Sigmoid colon (tissue), 7 donors: ENCODE measurements around the gene UBE2D4. TPM values are rescaled to one million over a fixed set of nuclear protein-coding genes. Genes with fewer than 3 reads are reported as not detected.

Source experiments
- DNase-seq: peaks from one replicate; pipeline ENCODE4 v3.0.0-alpha.2; 2019
- H3K27ac ChIP-seq, 4 donors: fragments of 200-600 bp; sonication (generic); one replicate each; pipeline ENCODE4 v1.5.1; 2016 to 2019; ENCODE audit warnings: mild to moderate bottlenecking in 1 of 4
- H3K27me3 ChIP-seq, 3 donors: fragments of 200-600 bp; sonication (generic); one replicate each; pipeline ENCODE4 v1.5.1; 2019; ENCODE audit warnings: mild to moderate bottlenecking in 1 of 3
- H3K36me3 ChIP-seq, 4 donors: fragments of 200-600 bp; sonication (generic); one replicate each; pipeline ENCODE4 v1.5.1; 2016 to 2019
- H3K4me1 ChIP-seq, 4 donors: fragments of 200-600 bp; sonication (generic); one replicate each; pipeline ENCODE4 v1.5.1; 2017 to 2019
- H3K4me3 ChIP-seq, 4 donors: fragments of 200-600 bp; sonication (generic); one replicate each; pipeline ENCODE4 v1.5.1; 2017 to 2019; ENCODE audit warnings: mild to moderate bottlenecking in 2 of 4, moderate library complexity in 1 of 4
- H3K9me3 ChIP-seq, 4 donors: fragments of 200-600 bp in 3 of 4; sonication (generic) in 3 of 4; one replicate each; pipeline versions ENCODE4 v1.5.1 to v1.6.1; 2013 to 2019
- EP300 ChIP-seq, 4 donors: sonication (generic); formaldehyde crosslinking; IDR thresholded peaks; one replicate each; pipeline ENCODE4 v1.6.1; 2017; ENCODE audit warnings: antibody characterized with exemption in 4 of 4
- POLR2A ChIP-seq, 2 donors: fragments of 450-650 bp; IDR thresholded peaks; one replicate each; pipeline ENCODE4 v1.6.1; 2016; ENCODE audit warnings: antibody characterized with exemption in 2 of 2, mild to moderate bottlenecking in 2 of 2, moderate library complexity in 2 of 2
- POLR2AphosphoS5 ChIP-seq, 4 donors: sonication (generic); formaldehyde crosslinking; IDR thresholded peaks; one replicate each; pipeline ENCODE4 v1.6.1; 2017; ENCODE audit warnings: antibody characterized with exemption in 4 of 4
- WGBS, 2 donors: extraction: QIAGEN DNeasy Blood & Tissue Kit; methylation state at CpG; one replicate each; pipeline ENCODE4 v1.1.7; 2013; 5-methylcytosine and 5-hydroxymethylcytosine counted together
- intact Hi-C: fragments of 100-400 bp; cut with DNase I; formaldehyde crosslinking; loops from one replicate; pipeline ENCODE4 v1.15.1; 2023
- polyA plus RNA-seq, 3 donors: library from polyadenylated mRNA; stranded (reverse); fragments of 200-250 nt; gene quantifications; one replicate each; pipeline ENCODE4 v1.2.3, GENCODE V29; 2013
- total RNA-seq, 4 donors: library from RNA; depleted of rRNA; stranded (reverse); fragments of >200 nt; gene quantifications; one replicate each; pipeline ENCODE4 v1.1.0, GENCODE V29; 2016
- TF ChIP-seq, protein P1 (sequence below), 4 experiments: fragments of 450-650 bp in 3 of 4; fragments of 200-600 bp in 1 of 4; IDR thresholded peaks; one replicate each; pipeline ENCODE4 v1.5.1; 2016 to 2019; ENCODE audit warnings: antibody characterized with exemption in 4 of 4, mild to moderate bottlenecking in 3 of 4, moderate library complexity in 2 of 4
- donor health status: healthy with polysubstance abuse.
- donor health status: Bipolar disorder and iron deficiency.
- donor health status: healthy.

UBE2D4 gene
- total and polyA plus RNA-seq, 7 donors: 7.5 to 37.1 (median 24.0) TPM

DNA sequence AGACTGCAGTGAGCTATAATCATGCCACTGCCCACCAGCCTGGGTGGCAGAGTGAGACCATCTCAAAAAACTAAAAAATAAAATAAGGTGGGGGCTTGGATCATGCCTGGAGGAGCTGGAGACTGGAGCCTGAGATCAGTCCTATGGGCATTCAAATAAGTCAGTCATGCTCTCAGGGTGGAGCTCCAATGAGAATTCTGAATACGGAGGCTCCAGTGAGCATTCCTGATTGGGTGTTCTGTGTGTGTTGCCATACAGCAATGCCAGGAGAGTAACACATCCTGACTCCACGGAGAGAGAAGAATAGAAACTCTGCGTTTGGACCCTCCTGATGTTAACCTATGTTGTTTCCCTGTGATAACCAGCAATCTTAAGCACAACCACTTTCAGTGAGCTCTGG lies 16.0 kb downstream of the UBE2D4 start:
- Histone ChIP-seq H3K4me3 (no peak overlapping the region), H3K4me1 (no peaks in the 10 kb centered on the region), H3K36me3 (peaks cover 0 to 18% (median 7%) of the 10 kb centered on the region in 4 donors), H3K27ac (no peak overlapping the region), H3K9me3 (no peaks in the 10 kb centered on the region), H3K27me3 (no peaks in the 10 kb centered on the region)
- WGBS, 2 donors: 74 to 76% methylated on average over 3 of the region's 3 CpGs
- no peak for DNase-seq
- intact Hi-C loops: no loop called here
- TF ChIP-seq POLR2A (IDR thresholded peaks at IDR 0.05) (no peak), POLR2AphosphoS5 (IDR thresholded peaks at IDR 0.05) (no peak), EP300 (IDR thresholded peaks at IDR 0.05) (no peak)
- TF ChIP-seq, protein P1, sequence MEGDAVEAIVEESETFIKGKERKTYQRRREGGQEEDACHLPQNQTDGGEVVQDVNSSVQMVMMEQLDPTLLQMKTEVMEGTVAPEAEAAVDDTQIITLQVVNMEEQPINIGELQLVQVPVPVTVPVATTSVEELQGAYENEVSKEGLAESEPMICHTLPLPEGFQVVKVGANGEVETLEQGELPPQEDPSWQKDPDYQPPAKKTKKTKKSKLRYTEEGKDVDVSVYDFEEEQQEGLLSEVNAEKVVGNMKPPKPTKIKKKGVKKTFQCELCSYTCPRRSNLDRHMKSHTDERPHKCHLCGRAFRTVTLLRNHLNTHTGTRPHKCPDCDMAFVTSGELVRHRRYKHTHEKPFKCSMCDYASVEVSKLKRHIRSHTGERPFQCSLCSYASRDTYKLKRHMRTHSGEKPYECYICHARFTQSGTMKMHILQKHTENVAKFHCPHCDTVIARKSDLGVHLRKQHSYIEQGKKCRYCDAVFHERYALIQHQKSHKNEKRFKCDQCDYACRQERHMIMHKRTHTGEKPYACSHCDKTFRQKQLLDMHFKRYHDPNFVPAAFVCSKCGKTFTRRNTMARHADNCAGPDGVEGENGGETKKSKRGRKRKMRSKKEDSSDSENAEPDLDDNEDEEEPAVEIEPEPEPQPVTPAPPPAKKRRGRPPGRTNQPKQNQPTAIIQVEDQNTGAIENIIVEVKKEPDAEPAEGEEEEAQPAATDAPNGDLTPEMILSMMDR (IDR thresholded peaks at IDR 0.05): no peak

DNA sequence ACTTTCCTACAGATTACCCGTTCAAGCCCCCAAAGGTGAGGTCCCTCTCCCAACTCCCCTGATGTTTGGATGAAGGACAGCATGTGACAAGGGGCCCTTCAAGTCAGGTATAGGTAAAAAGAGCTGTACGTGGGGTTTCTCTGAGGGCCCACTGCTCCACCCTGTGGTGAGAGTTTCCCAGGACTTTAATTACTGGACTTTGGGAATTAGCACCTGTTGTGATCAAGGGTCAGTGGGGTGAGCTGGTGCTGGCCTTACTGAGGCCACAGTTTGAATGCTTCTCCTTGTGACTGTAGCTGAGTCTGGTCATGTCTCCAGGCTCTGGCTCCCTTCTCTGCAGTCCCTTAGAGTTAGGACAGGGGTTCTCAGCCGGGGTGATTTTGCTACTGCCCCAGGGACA lies 16.8 kb downstream of the UBE2D4 start:
- no peak overlapping the region for H3K27ac ChIP-seq
- DNase-seq: peak; percentile 27
- TF ChIP-seq POLR2AphosphoS5 (IDR thresholded peaks at IDR 0.05): no peak
- TF ChIP-seq, protein P1 (IDR thresholded peaks at IDR 0.05): no peak
- no peak for TF ChIP-seq POLR2A (IDR thresholded peaks at IDR 0.05)
- TF ChIP-seq EP300 (IDR thresholded peaks at IDR 0.05): no peak
- peaks cover 0 to 22% (median 7%) of the 10 kb centered on the region in 4 donors for H3K36me3 ChIP-seq
- H3K9me3 ChIP-seq: no peaks in the 10 kb centered on the region
- WGBS, 2 donors: 51 to 77% methylated on average over 3 of the region's 3 CpGs
- no peaks in the 10 kb centered on the region for H3K4me1 ChIP-seq
- H3K4me3 ChIP-seq: no peak overlapping the region
- intact Hi-C loops: no loop called here
- no peaks in the 10 kb centered on the region for H3K27me3 ChIP-seq

DNA sequence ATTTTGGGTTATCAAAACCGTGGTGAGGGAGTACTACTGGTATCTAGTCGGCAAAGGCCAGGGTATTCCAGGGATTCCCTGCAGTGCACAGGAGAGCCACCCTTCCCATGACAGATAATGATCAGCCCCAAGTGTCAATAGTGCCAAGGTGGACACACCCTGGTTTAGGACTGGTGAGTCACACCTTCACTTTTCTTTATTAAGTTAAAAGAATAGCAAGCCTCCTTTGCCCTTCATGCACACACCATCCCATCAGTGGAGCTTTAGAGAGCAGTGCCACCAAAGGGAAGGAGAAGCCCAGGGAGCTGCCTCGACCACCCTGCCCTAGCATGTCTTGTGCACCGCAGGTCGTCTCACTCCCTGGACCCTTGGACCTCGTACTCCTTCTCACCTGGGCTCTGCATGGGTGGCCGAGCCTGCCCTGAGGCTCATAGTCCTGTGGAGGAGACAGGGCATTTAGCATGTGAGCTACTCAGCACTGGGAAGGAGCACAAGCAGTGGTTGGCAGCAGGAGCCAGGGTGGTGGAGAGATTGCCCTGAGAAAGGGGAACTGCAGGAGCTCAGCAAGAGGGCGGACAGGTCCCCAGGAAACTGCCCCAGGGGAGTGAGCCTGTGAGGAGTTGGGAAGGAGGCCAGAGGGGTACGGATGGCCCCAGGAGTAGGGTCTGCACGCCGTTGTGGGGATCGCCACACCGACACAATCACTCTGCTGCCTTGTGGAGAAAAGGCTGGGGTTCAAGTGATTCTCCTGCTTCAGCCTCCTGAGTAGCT lies 17.4 kb downstream of the UBE2D4 start:
- Histone ChIP-seq H3K9me3 (no peaks in the 10 kb centered on the region), H3K36me3 (peaks cover 0 to 25% (median 7%) of the 10 kb centered on the region in 4 donors), H3K27me3 (no peaks in the 10 kb centered on the region), H3K4me1 (no peaks in the 10 kb centered on the region), H3K27ac (no peak overlapping the region), H3K4me3 (no peak overlapping the region)
- 65 to 86% methylated on average over 13 of the region's 13 CpGs for WGBS, 2 donors
- intact Hi-C loops: no loop called here
- DNase-seq: peak; percentile 49
- no peak for TF ChIP-seq EP300 (IDR thresholded peaks at IDR 0.05)
- TF ChIP-seq, protein P1 (IDR thresholded peaks at IDR 0.05): no peak
- TF ChIP-seq POLR2AphosphoS5 (IDR thresholded peaks at IDR 0.05): no peak
- no peak for TF ChIP-seq POLR2A (IDR thresholded peaks at IDR 0.05)

DNA sequence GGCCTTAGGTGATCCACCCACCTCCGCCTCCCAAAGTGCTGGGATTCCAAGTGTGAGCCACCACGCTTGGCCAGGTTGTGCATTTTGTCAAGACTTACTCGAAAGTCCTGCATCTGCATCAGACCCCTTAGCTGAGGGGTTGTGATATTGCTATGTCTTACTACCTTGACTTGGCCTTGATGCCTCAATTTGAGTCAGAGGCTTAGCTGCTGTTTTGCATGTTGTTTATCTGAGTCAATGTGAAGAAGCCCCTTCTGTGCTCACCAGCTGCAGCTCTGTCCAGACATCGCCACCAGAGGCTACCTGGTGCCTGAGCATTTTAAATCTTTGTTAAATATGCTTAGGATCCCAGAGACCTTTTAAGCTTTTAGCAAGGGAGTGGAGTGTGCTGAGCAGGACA lies 18.1 kb downstream of the UBE2D4 start:
- WGBS, 2 donors: 92 to 96% methylated on average over 4 of the region's 4 CpGs
- H3K9me3 ChIP-seq: no peaks in the 10 kb centered on the region
- H3K27me3 ChIP-seq: no peaks in the 10 kb centered on the region
- H3K4me3 ChIP-seq: no peak overlapping the region
- H3K27ac ChIP-seq: no peak overlapping the region
- intact Hi-C loops: no loop called here
- TF ChIP-seq EP300 (IDR thresholded peaks at IDR 0.05) (no peak), POLR2AphosphoS5 (IDR thresholded peaks at IDR 0.05) (no peak), POLR2A (IDR thresholded peaks at IDR 0.05) (no peak)
- TF ChIP-seq, protein P1 (IDR thresholded peaks at IDR 0.05): no peak
- DNase-seq: peak; percentile 4
- peaks cover 0 to 32% (median 7%) of the 10 kb centered on the region in 4 donors for H3K36me3 ChIP-seq
- H3K4me1 ChIP-seq: no peaks in the 10 kb centered on the region
